Dermis lymphatic vessel endothelial cell (primary cell): ENCODE results near the gene GID4. TPM values are rescaled to one million over a fixed set of nuclear protein-coding genes. Genes with fewer than 3 reads are reported as not detected.

Experiments
- total RNA-seq: library from RNA; depleted of rRNA; stranded (reverse); fragments of >200 nt; gene quantifications from 2 replicates; pipeline ENCODE4 v1.2.1, GENCODE V29; 2014

The GID4 gene
- total RNA-seq: 7.3 and 7.4 TPM in 2 replicates

GRCh38 chr17:18038861-18039534 is at the start of gene GID4, which contains the start of gene ATPAF2:
Gene GID4, plus strand, starts transcription at chr17:18039408. Its CDS starts 57 bp downstream, at chr17:18039465.
Gene ATPAF2, minus strand, starts transcription at chr17:18039168. Its CDS starts 155 bp downstream, at chr17:18039013.

GRCh38 chr17:18087610-18088491 is 48.6 kb downstream of the GID4 start, which contains the start of gene DRG2:
Gene DRG2, plus strand, starts transcription at chr17:18087948. Its CDS starts 76 bp downstream, at chr17:18088024.

GRCh38 chr17:18108401-18109312 is 69.4 kb downstream of the GID4 start, which contains the start of gene MYO15A:
Gene MYO15A, plus strand, starts transcription at chr17:18108756. Its CDS starts 10,045 bp downstream, at chr17:18118801.

Other genes starting within 250 kb of the GID4 start
- 25.6 and 41.5 TPM in 2 replicates for gene SREBF1, start 202.4 kb upstream of the GID4 start, total RNA-seq
- 13.2 and 13.3 TPM in 2 replicates for gene TOM1L2, start 67.0 kb upstream of the GID4 start, total RNA-seq
- gene DRC3, start 66.5 kb upstream of the GID4 start, total RNA-seq: 2.3 and 4.0 TPM in 2 replicates
- 17.2 and 18.5 TPM in 2 replicates for gene ATPAF2, start 240 bp upstream of the GID4 start, total RNA-seq
- gene DRG2, start 48.5 kb downstream of the GID4 start, total RNA-seq: 25.1 and 29.0 TPM in 2 replicates
- 0.17 and 0.33 TPM in 2 replicates for gene MYO15A, start 69.3 kb downstream of the GID4 start, total RNA-seq
- gene ALKBH5, start 144.4 kb downstream of the GID4 start, total RNA-seq: 64.3 and 69.7 TPM in 2 replicates
- 15.3 and 16.2 TPM in 2 replicates for gene LLGL1, start 186.2 kb downstream of the GID4 start, total RNA-seq
- gene FLII, start 219.3 kb downstream of the GID4 start, total RNA-seq: 259 and 335 TPM in 2 replicates
- gene MIEF2, start 221.3 kb downstream of the GID4 start, total RNA-seq: 10.5 and 14.8 TPM in 2 replicates